Gastroesophageal sphincter (tissue), 4 donors: ENCODE results near the gene RSPH9. TPM values are rescaled to one million over a fixed set of nuclear protein-coding genes. Genes with fewer than 3 reads are reported as not detected.
A peak's percentile ranks its signal among the peaks of the same experiment; 100 is the strongest.

ENCODE experiments used
- ATAC-seq: fragments of 150-250 bp; one replicate; pipeline ENCODE4 v1.9.1; 2016; ENCODE audit warnings: mild to moderate bottlenecking, moderate library complexity
- H3K27ac ChIP-seq, 4 donors: fragments of 200-600 bp; sonication (generic) in 3 of 4; 1 replicate in 3 of 4; 2 replicates in 1 of 4; pipeline ENCODE4 v1.5.1; 2016 to 2019
- H3K27me3 ChIP-seq: fragments of 200-600 bp; sonication (generic); one replicate; pipeline ENCODE4 v1.5.1; 2019
- H3K36me3 ChIP-seq, 2 donors: fragments of 200-600 bp; sonication (generic); one replicate each; pipeline ENCODE4 v1.5.1; 2019; ENCODE audit warnings: control low read depth in 1 of 2
- H3K4me1 ChIP-seq, 3 donors: fragments of 200-600 bp; sonication (generic); 1 replicate in 2 of 3; 2 replicates in 1 of 3; pipeline ENCODE4 v1.5.1; 2016 to 2019; ENCODE audit warnings: control low read depth in 2 of 3
- H3K4me3 ChIP-seq, 2 donors: fragments of 200-600 bp; sonication (generic); one replicate each; pipeline ENCODE4 v1.5.1; 2019; ENCODE audit warnings: mild to moderate bottlenecking in 1 of 2, moderate library complexity in 1 of 2
- H3K9me3 ChIP-seq, 3 donors: fragments of 200-600 bp; sonication (generic); one replicate each; pipeline ENCODE4 v1.5.1; 2017 to 2019; ENCODE audit warnings: control low read depth in 2 of 3
- CTCF ChIP-seq, 4 experiments: fragments of 200-600 bp in 2 of 4; fragments of 450-650 bp in 2 of 4; sonication (generic) in 1 of 4; IDR thresholded peaks; one replicate each; pipeline ENCODE4 v1.5.1; 2017 to 2019; ENCODE audit warnings: antibody characterized with exemption in 4 of 4, mild to moderate bottlenecking in 2 of 4, moderate library complexity in 2 of 4
- EP300 ChIP-seq: sonication (generic); formaldehyde crosslinking; IDR thresholded peaks from one replicate; pipeline ENCODE4 v1.6.1; 2017; ENCODE audit warnings: antibody characterized with exemption, mild to moderate bottlenecking
- POLR2A ChIP-seq, 2 donors: fragments of 450-650 bp; IDR thresholded peaks; one replicate each; pipeline ENCODE4 v1.6.1; 2017; ENCODE audit warnings: antibody characterized with exemption in 2 of 2, mild to moderate bottlenecking in 2 of 2, moderate library complexity in 1 of 2
- POLR2AphosphoS5 ChIP-seq: sonication (generic); formaldehyde crosslinking; IDR thresholded peaks from one replicate; pipeline ENCODE4 v1.6.1; 2017; ENCODE audit warnings: antibody characterized with exemption
- WGBS, 2 donors: methylation state at CpG; one replicate each; pipeline ENCODE4 v1.1.5; 2018; ENCODE audit warnings: low coverage in 1 of 2; 5-methylcytosine and 5-hydroxymethylcytosine counted together
- total RNA-seq, 4 donors: library from RNA; depleted of rRNA; stranded (reverse); fragments of >200 nt; gene quantifications; one replicate each; pipeline ENCODE4 v1.1.0, GENCODE V29; 2016

Gene RSPH9
- total RNA-seq, 4 donors from 2014 or later: 0.16 TPM; not detected in 3

- ATAC-seq: peak; percentile 85
- H3K27ac ChIP-seq: peak within 1 kb of the TSS; percentile 76 to 94 (median 90)
- H3K9me3 ChIP-seq: no peaks in the 10 kb centered on the region
- peaks cover 0 to 53% (median 24%) of the 10 kb centered on the region in 3 donors for H3K4me1 ChIP-seq
- no peak for TF ChIP-seq EP300
- peak; percentile 88 for TF ChIP-seq POLR2AphosphoS5
- TF ChIP-seq CTCF (IDR thresholded peaks at IDR 0.05): peak in 1 of 4 experiments; percentile 27
- peak; percentile 62 to 76 for TF ChIP-seq POLR2A (IDR thresholded peaks at IDR 0.05)
- 4 to 6% methylated on average over 6 to 32 of the region's 48 CpGs for WGBS, 2 donors
- peak within 1 kb of the TSS; percentile 89 to 90 for H3K4me3 ChIP-seq
- peaks cover 0 to 38% of the 10 kb centered on the region in 2 donors for H3K36me3 ChIP-seq
- H3K27me3 ChIP-seq: no peaks in the 10 kb centered on the region
Measured at GRCh38 chr6:43635387-43636307, 9.2 kb upstream of the RSPH9 start, which contains the start of gene MAD2L1BP. TSS of gene MAD2L1BP (plus strand) at chr6:43635840. CDS start at chr6:43635876, 36 bp downstream.

GRCh38 chr6:43636308-43636659 is 8.6 kb upstream of the RSPH9 start:
- WGBS, 2 donors: 5 to 30% methylated on average over 4 to 7 of the region's 7 CpGs
- H3K4me1 ChIP-seq: peaks cover 0 to 51% (median 24%) of the 10 kb centered on the region in 3 donors
- H3K36me3 ChIP-seq: peaks cover 0 to 44% of the 10 kb centered on the region in 2 donors
- ATAC-seq: no peak
- peak overlapping the region; percentile 89 to 90 for H3K4me3 ChIP-seq
- TF ChIP-seq POLR2AphosphoS5: no peak
- TF ChIP-seq EP300: no peak
- TF ChIP-seq POLR2A (IDR thresholded peaks at IDR 0.05): no peak
- TF ChIP-seq CTCF (IDR thresholded peaks at IDR 0.05): no peak
- no peaks in the 10 kb centered on the region for H3K27me3 ChIP-seq
- H3K27ac ChIP-seq: peak overlapping the region; percentile 76 to 94 (median 90)
- no peaks in the 10 kb centered on the region for H3K9me3 ChIP-seq

- WGBS, 2 donors: 88 to 97% methylated on average over 5 to 17 of the region's 21 CpGs
- no peak overlapping the region for H3K4me3 ChIP-seq
- ATAC-seq: no peak
- H3K36me3 ChIP-seq: peaks cover 0 to 60% of the 10 kb centered on the region in 2 donors
- no peak overlapping the region for H3K27ac ChIP-seq
- H3K27me3 ChIP-seq: no peaks in the 10 kb centered on the region
- TF ChIP-seq POLR2AphosphoS5 (no peak), CTCF (IDR thresholded peaks at IDR 0.05) (no peak), POLR2A (IDR thresholded peaks at IDR 0.05) (no peak), EP300 (no peak)
- no peaks in the 10 kb centered on the region for H3K9me3 ChIP-seq
- H3K4me1 ChIP-seq: peaks cover 0 to 53% (median 24%) of the 10 kb centered on the region in 3 donors
Measured at GRCh38 chr6:43639984-43640800, 4.6 kb upstream of the RSPH9 start.

- H3K4me1 ChIP-seq: peaks cover 0 to 16% (median 0%) of the 10 kb centered on the region in 3 donors
- peak overlapping the region in 3 of 4 donors; percentile 60 to 70 (median 60) for H3K27ac ChIP-seq
- H3K27me3 ChIP-seq: no peaks in the 10 kb centered on the region
- no peaks in the 10 kb centered on the region for H3K9me3 ChIP-seq
- peak overlapping the region; percentile 28 to 52 for H3K4me3 ChIP-seq
- H3K36me3 ChIP-seq: peaks cover 0 to 23% of the 10 kb centered on the region in 2 donors
- no peak for ATAC-seq
- WGBS, 2 donors: 12 to 16% methylated on average over 7 to 9 of the region's 9 CpGs
- TF ChIP-seq CTCF (IDR thresholded peaks at IDR 0.05) (no peak), POLR2A (IDR thresholded peaks at IDR 0.05) (no peak), EP300 (no peak), POLR2AphosphoS5 (no peak)
Measured at GRCh38 chr6:43645613-43645964, 753 bp downstream of the RSPH9 start.
